Measurements from ENCODE around the gene TASL. TPM values are rescaled to one million over a fixed set of nuclear protein-coding genes. Genes with fewer than 3 reads are reported as not detected.

Gene TASL
- total and polyA plus RNA-seq, 9 of the 15 experiments (the other 6 are each of a cell fraction or from before 2014, with no cell fraction given): 0.07 to 0.09 TPM; not detected in 7

DNA sequence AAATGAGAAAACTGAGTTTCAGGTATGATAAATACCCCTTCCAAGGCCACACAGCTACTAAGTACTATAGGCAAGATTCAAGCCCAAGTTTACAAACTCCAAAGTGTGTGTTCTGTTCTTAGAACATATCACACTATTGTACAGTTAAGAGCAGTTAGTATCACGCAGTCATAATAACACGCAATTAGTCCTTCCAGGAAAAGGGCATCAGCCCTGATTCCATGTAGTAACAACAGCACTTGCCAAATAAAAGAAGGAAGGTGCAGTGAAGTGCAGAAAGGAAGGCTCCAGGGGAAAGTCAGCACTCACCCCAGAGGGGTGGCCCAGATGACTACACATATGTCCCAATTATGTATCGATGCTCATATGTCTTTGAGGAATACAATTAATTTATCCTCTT lies 4.4 kb downstream of the TASL start (continued):
- TF ChIP-seq THRA (IDR thresholded peaks at IDR 0.05) (no peak), ESRRA (IDR thresholded peaks at IDR 0.05; ENCODE audit: borderline replicate concordance, low read depth) (no peak), NFE2L1 (tag; IDR thresholded peaks at IDR 0.05; ENCODE audit: borderline replicate concordance, low read depth) (no peak), ZNF584 (CRISPR knock-in tag; IDR thresholded peaks at IDR 0.05; ENCODE audit: low read depth) (no peak), KLF1 (tag; IDR thresholded peaks at IDR 0.05) (no peak), MYBL2 (IDR thresholded peaks at IDR 0.05; ENCODE audit: low read depth) (no peak), MYBL2 (CRISPR knock-in tag; IDR thresholded peaks at IDR 0.05; ENCODE audit: borderline replicate concordance) (no peak), ZNF140 (CRISPR knock-in tag; IDR thresholded peaks at IDR 0.05) (no peak), ZFX (CRISPR knock-in tag; IDR thresholded peaks at IDR 0.05) (no peak), ZNF655 (CRISPR knock-in tag; IDR thresholded peaks at IDR 0.05) (no peak), SLC30A9 (CRISPR knock-in tag; IDR thresholded peaks at IDR 0.05) (no peak), TBL1XR1 (IDR thresholded peaks at IDR 0.05; ENCODE audit: low read length in 2 of 2) (no peak), SP2 (IDR thresholded peaks at IDR 0.05; ENCODE audit: extremely low read depth, low read depth, low read length, poor library complexity, severe bottlenecking) (no peak)

Data from K562 (cell line).